Umbilical cord (tissue), 2 donors: ENCODE measurements around the gene NOD2. TPM values are rescaled to one million over a fixed set of nuclear protein-coding genes. Genes with fewer than 3 reads are reported as not detected.

Experiments
- DNase-seq: peaks from one replicate; pipeline ENCODE4 v3.0.0-alpha.2; 2015; ENCODE audit warnings: low spot score
- total RNA-seq: library from RNA; depleted of rRNA; stranded (reverse); fragments of >200 nt; gene quantifications from one replicate; pipeline ENCODE4 v1.2.3, GENCODE V29; 2014; ENCODE audit warnings: low replicate concordance; ENCODE audit not compliant: insufficient read depth

NOD2 gene
- total RNA-seq, 1 donor from 2014 or later: 6.5 TPM

DNA sequence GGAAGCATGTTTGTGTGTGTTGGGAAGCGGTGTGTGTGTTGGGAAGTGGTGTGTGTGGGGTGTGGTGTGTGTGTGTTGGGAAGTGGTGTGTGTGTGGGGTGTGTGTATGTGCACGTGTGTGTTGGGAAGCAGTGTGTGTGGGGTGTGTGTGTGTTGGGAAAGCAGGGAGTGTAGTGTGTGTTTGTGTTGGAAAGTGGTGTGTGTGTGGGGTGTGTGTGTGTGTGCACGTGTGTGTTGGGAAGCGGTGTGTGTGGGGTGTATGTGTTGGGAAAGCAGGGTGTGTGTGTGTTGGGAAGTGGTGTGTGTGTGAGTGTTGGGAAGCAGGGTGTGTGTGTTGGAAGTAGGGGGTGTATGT, 785 bp upstream of the NOD2 start:
- no peak for DNase-seq

- DNase-seq: no peak
Observed at GRCh38 chr16:50694206-50694605, 800 bp downstream of the NOD2 start.

- DNase-seq: no peak
Observed at GRCh38 chr16:50695017-50696000, 1.9 kb downstream of the NOD2 start.

- DNase-seq: no peak
Observed at GRCh38 chr16:50696126-50696525, 2.7 kb downstream of the NOD2 start.

GRCh38 chr16:50696575-50697420, 3.4 kb downstream of the NOD2 start:
- peak; percentile 74 for DNase-seq

GRCh38 chr16:50697421-50697715, 4.0 kb downstream of the NOD2 start:
- no peak for DNase-seq

DNA sequence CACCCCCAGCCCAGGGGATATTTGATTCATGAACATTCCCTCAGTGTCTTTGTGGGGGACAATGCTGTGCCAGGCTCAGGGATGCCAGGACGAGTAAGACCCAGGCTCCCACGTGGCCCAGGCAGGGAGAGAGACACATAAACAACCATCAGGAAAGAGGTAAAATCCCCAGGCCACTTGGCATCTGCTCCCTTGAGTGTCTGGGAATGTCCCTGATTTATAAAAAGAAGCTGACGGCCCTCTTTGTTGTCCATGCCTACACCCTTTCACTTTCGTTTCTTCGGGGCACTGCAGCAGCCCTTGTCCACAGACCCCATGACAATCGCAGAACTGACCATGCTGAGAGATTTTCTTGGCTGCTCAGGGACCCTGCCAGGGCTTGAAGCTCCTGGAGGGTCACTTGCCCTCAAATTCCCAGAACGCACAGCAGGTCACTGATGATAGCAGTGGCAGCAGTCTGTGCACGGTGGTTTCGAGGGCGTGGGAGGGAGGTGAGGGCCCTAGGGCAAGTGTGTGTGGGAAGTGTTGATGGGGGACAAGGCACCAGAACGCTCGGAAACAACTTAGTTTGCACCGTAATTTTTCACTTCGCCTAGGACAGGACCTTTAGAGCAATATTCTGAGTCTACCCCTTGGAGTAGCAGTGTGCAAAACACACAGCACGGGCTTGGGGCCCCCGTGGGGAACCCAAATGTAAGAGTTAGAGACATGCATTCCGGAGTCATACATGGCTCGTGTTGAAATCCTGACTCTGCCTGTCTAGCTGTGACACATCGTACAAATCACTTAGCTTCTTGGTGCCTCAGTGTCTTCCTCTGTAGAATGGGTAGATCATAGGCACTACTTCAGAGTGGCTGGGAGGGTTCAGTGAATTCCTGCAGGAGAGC, 4.7 kb downstream of the NOD2 start:
- DNase-seq: peak; percentile 10

DNA sequence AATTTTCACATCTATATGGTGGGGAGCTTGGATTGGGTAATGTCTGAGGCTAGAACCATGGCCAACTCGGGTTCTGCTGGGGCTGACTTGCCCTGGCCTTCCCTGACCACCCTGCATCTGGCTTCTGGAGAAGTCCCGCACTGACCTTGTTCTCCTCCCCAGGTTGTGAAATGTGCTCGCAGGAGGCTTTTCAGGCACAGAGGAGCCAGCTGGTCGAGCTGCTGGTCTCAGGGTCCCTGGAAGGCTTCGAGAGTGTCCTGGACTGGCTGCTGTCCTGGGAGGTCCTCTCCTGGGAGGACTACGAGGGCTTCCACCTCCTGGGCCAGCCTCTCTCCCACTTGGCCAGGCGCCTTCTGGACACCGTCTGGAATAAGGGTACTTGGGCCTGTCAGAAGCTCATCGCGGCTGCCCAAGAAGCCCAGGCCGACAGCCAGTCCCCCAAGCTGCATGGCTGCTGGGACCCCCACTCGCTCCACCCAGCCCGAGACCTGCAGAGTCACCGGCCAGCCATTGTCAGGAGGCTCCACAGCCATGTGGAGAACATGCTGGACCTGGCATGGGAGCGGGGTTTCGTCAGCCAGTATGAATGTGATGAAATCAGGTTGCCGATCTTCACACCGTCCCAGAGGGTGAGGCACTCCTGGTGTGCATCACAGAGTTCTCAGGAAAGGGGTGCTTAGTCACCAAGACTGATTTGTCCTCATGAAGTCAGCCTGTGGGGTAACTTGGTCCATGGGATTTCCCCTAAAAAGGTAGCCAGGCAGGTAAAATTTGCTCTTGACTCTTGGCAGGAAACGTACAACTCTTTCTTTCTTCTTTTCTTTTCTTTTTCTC, 6.1 kb downstream of the NOD2 start:
- DNase-seq: no peak

DNA sequence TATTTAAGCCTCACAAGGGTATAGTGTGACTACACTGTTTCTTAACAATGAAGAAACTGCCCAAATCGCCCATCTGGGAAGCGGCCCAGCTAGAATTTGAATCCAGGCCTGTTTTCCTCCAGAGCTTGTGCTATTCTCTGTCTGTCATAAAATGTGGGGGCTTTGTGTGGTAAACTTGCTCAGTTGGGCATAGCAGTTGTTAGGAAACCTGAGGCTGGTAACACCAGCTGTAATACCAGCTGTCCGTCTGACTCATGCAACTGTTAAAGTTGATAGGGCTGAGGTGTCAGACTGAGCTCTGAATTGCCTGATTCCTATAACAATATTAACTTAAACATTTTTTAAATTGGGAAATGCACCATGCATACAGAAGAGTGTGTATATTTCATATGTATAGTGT, 9.3 kb downstream of the NOD2 start:
- DNase-seq: no peak

DNA sequence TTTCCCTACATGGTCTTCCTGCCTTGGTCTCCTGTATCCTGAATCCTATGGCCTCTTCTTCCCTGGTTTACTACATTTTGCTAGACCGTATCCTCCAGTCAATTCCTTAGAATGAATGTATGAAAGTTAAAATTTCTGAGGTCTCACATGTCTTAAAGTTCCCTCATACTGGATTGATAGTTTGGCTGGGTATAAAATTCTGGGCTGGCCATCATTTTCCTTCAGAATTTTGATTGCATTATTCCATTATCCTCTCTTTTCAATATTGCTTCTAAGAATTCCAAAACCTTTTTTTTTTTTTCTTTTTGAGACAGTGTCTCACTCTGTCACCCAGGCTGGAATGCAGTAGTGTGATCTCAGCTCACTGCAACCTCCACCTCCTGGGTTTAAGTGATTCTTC, 10.8 kb downstream of the NOD2 start:
- no peak for DNase-seq

GRCh38 chr16:50705436-50706110, 12.2 kb downstream of the NOD2 start:
- no peak for DNase-seq

DNA sequence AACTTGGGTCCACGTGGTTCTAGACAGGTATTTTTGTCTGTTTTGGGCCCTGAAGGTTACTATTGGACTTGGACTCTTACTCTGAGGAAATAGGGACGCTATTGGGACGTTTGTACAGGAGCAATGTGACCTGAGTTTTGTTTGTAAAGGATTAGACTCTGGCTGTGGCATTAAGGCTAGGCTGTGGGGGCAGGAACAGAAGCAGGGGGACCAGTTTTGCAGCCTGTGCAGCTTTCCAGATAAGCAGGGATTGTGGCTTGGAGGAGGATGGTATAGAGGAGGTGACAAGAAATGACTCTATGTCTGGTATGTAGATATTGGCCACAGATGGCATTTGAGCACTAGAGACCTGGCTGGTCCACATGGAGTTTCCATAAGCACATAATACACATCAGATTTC, 12.8 kb downstream of the NOD2 start:
- no peak for DNase-seq

DNA sequence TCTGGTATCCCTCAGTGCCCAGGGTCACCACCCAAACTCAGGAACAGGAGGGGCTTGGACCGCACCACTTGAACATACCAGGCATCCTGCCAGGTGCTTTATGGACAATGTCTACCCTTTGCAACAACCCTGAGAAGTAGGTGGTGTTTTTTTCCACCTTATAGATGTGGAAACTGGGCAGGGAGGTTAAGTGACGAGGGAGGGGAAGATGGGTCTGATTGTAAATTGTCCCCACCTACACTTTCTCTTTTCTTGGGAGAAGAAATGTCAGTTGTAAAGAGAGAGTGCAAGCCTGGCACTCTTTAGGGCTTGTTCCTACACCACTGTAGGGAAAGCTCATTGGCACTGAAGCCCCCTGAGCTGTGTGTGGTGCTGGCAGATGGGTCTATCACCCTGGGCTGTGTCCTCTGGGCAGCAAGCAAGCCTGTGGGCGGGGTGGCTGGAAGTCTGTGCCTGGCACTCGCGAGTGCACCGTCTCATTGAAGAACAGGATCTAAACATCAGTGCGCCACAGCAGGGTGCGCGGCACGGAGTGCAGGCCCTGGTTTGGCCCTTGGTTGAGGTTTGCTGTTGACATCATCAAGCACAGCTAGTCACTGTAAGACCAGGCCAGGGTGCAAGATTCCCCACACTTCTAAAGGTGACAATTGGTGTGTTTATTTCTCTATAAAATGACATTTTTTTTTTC, 15.1 kb downstream of the NOD2 start:
- no peak for DNase-seq

DNA sequence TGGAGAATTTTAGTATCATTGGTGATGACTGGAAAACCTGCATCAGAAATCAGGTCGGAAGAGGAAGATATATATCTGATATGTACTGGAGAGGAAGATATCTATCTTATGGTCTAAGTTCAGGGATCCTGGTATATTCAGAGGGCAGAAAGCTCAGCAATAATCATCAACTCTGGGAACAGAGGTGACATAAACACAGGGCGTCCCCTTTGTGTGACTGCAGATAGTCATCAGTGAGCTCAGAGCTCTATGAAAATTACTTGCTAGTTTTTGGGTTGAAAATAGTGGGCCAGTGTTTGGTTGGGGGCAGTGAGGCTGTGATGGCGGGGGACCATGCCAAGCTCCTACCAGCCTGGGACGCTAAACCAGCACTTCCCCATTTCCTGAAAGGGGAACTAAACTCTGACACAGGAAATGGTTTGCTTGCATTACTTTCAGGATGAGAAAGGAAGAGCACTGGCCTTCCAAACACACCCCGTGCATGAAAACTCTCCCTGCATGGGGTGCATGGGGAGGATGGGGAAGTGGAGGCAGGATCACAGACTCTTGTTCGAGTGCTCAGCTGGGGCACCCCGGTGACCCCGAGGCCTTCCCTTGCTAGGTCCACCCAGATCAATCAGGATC, 15.8 kb downstream of the NOD2 start:
- peak; percentile 31 for DNase-seq

DNA sequence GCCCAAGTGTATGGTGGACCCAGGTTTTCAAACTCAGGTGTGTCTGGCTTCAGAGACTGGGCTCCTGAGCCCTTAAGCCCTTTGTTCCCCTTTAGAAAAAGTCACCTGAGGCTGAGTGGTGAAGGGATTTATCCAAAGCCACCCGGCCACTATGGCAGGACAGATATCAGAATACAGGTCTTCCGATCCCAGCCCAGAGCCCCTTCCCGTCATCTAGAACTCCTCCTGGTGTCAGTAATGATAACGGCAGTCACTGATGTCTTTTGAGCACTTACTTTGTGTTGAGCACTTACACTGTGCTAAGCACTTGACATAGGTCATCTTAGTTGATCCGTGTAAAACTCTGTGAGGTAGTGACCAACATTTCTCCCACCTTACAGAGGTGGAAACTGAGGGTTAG, 16.6 kb downstream of the NOD2 start:
- no peak for DNase-seq

DNA sequence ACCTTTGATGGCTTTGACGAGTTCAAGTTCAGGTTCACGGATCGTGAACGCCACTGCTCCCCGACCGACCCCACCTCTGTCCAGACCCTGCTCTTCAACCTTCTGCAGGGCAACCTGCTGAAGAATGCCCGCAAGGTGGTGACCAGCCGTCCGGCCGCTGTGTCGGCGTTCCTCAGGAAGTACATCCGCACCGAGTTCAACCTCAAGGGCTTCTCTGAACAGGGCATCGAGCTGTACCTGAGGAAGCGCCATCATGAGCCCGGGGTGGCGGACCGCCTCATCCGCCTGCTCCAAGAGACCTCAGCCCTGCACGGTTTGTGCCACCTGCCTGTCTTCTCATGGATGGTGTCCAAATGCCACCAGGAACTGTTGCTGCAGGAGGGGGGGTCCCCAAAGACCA, 17.6 kb downstream of the NOD2 start:
- no peak for DNase-seq

GRCh38 chr16:50711862-50712559, 18.6 kb downstream of the NOD2 start:
- DNase-seq: no peak

GRCh38 chr16:50712560-50712898, 19.1 kb downstream of the NOD2 start:
- DNase-seq: peak; percentile 13

DNA sequence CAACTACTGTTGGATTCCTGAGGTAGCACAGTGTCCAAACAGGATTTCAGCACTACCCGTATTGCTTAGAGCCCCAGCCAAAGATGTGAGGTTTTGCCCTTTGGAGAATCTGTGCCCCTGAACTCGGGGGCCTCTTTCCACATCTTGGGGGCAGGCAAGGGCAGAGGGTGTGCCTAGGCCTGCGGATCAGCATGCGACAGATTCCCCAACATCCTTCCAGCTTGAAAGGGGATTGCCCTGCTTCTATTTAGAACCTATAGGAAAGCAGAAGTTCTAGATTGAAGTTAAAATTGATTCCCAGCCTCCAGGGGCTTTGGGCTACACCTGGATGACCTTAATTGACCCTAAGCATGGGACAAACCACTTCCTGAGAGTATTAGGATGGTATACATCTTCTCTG, 19.6 kb downstream of the NOD2 start:
- DNase-seq: no peak
